GDM1 (cell line): ENCODE data around the gene OR4K15.
"Not testable (repeated sequence)": the region's sequence is repeated elsewhere in the genome, so short reads cannot be mapped to it uniquely, and the experiment has no call there.

Experiments used
- DNase-seq: peaks from one replicate; lab custom pipeline; 2025; lab: John Stamatoyannopoulos, UW

The OR4K15 gene

GRCh38 chr14:19975291-19975690, at the start of gene OR4K15:
Gene OR4K15 (plus strand): TSS chr14:19975591. CDS start chr14:19975591, 0 bp downstream.
- no peak for DNase-seq

GRCh38 chr14:19930617-19931016, 44.8 kb upstream of the OR4K15 start, which contains the start of gene OR4K1:
Gene OR4K1 (plus strand): TSS chr14:19930917. CDS start chr14:19935667, 4,750 bp downstream.
- no peak for DNase-seq

- DNase-seq = no peak
Observed at GRCh38 chr14:19941668-19942067, 33.7 kb upstream of the OR4K15 start.

GRCh38 chr14:19947413-19948090, 27.8 kb upstream of the OR4K15 start:
- DNase-seq = no peak

- DNase-seq = no peak
Observed at GRCh38 chr14:19949218-19949617, 26.2 kb upstream of the OR4K15 start.

GRCh38 chr14:19969735-19970134, 5.7 kb upstream of the OR4K15 start:
- not testable (repeated sequence) for DNase-seq

- no peak for DNase-seq
Observed at GRCh38 chr14:19974844-19975243, 547 bp upstream of the OR4K15 start.

- DNase-seq = no peak
Observed at GRCh38 chr14:19993438-19993837, 18.0 kb downstream of the OR4K15 start.

GRCh38 chr14:20001863-20002262, 26.5 kb downstream of the OR4K15 start, which contains the start of gene OR4Q2:
Gene OR4Q2 (plus strand): TSS chr14:20002163.
- no peak for DNase-seq

- no peak for DNase-seq
Observed at GRCh38 chr14:20002319-20002718, 26.9 kb downstream of the OR4K15 start.

- DNase-seq = no peak
Observed at GRCh38 chr14:20008156-20008555, 32.8 kb downstream of the OR4K15 start.

- DNase-seq = no peak
Observed at GRCh38 chr14:20019257-20019865, 44.0 kb downstream of the OR4K15 start, which contains the start of gene OR4K14. Gene OR4K14 (minus strand): TSS chr14:20019307. CDS start chr14:20015193, 4,114 bp downstream.
